ENCODE results near the gene PRPF6.

The PRPF6 gene

DNA sequence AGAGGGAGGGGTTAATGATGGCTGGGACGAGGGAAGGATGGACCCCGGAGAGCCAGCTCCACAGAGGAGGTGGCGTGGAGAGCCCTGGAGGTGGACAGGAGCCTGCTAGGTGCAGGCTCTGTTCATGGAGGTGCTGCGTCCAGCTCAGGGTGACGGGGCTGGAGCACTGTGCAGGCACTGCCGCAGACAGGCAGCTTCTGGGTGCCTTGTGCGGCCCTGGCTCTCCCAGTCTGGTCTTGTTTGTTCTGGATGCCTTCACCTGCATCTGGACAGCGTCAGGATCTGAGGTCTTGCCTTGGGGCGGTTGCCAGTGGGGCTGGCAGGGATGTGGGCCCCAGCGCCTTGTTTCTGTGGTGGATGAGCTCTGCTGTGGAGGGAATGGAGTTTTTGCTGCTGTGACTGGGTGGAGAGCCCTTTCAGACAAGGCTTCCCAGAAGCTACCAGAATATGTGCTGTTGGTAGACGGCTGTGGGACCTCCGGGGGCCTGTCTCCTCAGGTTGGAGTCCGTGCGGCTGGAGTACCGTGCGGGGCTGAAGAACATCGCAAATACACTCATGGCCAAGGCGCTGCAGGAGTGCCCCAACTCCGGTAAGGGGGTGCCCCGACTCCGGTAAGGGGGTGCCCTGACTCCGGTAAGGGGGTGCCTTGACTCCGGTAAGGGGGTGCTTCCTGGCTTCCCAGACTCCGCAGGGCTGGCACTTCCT is 47.2 kb downstream of the PRPF6 start:
- ATAC-seq (replicated peaks) (no peak), DNase-seq (no peak)
- Mint-ChIP-seq H3K27me3 (no peaks in the 10 kb centered on the region), H3K36me3 (ENCODE audit: insufficient read depth) (peaks cover 94% of the 10 kb centered on the region), H3K4me3 (no peak overlapping the region), H3K4me1 (ENCODE audit: low read depth in 2 of 2) (peaks cover 0 to 4% of the 10 kb centered on the region in 2 donors), H3K9me3 (no peaks in the 10 kb centered on the region), H3K27ac (no peak overlapping the region)

DNA sequence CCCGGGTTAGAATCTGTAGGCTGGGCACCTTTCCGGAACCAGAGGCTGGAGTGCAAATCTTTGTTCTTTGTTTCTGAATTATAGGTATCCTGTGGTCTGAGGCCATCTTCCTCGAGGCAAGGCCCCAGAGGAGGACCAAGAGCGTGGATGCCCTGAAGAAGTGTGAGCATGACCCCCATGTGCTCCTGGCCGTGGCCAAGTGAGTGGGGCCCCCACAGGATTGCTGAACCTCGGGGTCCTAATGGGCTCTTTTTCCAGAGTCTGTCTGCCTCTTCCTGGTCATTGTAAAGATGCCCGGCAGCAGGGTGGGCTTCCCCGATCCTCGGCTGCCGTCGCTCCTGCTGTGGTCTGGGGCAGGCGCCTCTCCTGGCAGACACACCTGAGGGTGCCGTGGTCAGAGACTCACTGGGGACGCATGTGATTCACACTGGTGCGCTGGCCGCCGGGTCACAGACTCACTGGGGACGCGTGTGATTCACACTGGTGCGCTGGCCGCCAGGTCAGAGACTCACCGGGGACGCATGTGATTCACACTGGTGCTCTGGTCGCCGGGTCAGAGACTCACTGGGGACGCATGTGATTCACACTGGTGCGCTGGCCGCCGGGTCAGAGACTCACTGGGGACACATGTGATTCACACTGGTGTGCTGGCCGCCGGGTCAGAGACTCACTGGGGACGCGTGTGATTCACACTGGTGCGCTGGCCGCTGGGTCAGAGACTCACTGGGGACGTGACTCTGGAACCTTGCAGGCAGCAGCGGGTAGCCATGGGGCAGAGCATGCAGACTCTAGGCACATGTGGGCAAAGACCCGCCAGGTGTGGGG is 48.6 kb downstream of the PRPF6 start:
- no peaks in the 10 kb centered on the region for H3K9me3 Mint-ChIP-seq
- H3K4me3 Mint-ChIP-seq: no peak overlapping the region
- ATAC-seq (replicated peaks) (no peak), DNase-seq (no peak)
- H3K4me1 Mint-ChIP-seq (ENCODE audit: low read depth in 2 of 2): peaks cover 4 to 13% of the 10 kb centered on the region in 2 donors
- H3K27ac Mint-ChIP-seq: peak overlapping the region; percentile 10 to 76
- no peaks in the 10 kb centered on the region for H3K27me3 Mint-ChIP-seq
- H3K36me3 Mint-ChIP-seq (ENCODE audit: insufficient read depth): peaks cover 90% of the 10 kb centered on the region

GRCh38 chr20:64030371-64031134 is 49.6 kb downstream of the PRPF6 start:
- Mint-ChIP-seq H3K4me3 (no peak overlapping the region), H3K27ac (peak overlapping the region in 1 of 2 donors; percentile 76), H3K9me3 (no peaks in the 10 kb centered on the region), H3K36me3 (ENCODE audit: insufficient read depth) (peaks cover 87% of the 10 kb centered on the region), H3K4me1 (ENCODE audit: low read depth in 2 of 2) (peaks cover 13 to 20% of the 10 kb centered on the region in 2 donors), H3K27me3 (no peaks in the 10 kb centered on the region)
- no peak for DNase-seq
- no peak for ATAC-seq (replicated peaks)

GRCh38 chr20:64031822-64032314 is 50.9 kb downstream of the PRPF6 start:
- Mint-ChIP-seq H3K27ac (no peak overlapping the region), H3K36me3 (ENCODE audit: insufficient read depth) (peaks cover 75% of the 10 kb centered on the region), H3K4me3 (no peak overlapping the region)

GRCh38 chr20:64032706-64033624 is 52.0 kb downstream of the PRPF6 start:
- Mint-ChIP-seq H3K4me1 (ENCODE audit: low read depth in 2 of 2) (peaks cover 25 to 28% of the 10 kb centered on the region in 2 donors), H3K27ac (peak overlapping the region; percentile 81 to 83)
- no peak for ATAC-seq (replicated peaks)

More at GRCh38 chr20:64031822-64032314, 50.9 kb downstream of the PRPF6 start:
- ATAC-seq (replicated peaks): no peak
- no peaks in the 10 kb centered on the region for H3K27me3 Mint-ChIP-seq
- no peak for DNase-seq
- no peaks in the 10 kb centered on the region for H3K9me3 Mint-ChIP-seq
- H3K4me1 Mint-ChIP-seq (ENCODE audit: low read depth in 2 of 2): peaks cover 14 to 26% of the 10 kb centered on the region in 2 donors

GRCh38 chr20:64033981-64034493 is 53.1 kb downstream of the PRPF6 start:
- Mint-ChIP-seq H3K27me3 (no peaks in the 10 kb centered on the region), H3K27ac (peak overlapping the region; percentile 81 to 82), H3K9me3 (no peaks in the 10 kb centered on the region), H3K4me1 (ENCODE audit: low read depth in 2 of 2) (peaks cover 25 to 28% of the 10 kb centered on the region in 2 donors), H3K4me3 (peak overlapping the region; percentile 64 to 74), H3K36me3 (ENCODE audit: insufficient read depth) (peaks cover 66% of the 10 kb centered on the region)
- ATAC-seq (replicated peaks) (no peak), DNase-seq (no peak)

More at GRCh38 chr20:64032706-64033624, 52.0 kb downstream of the PRPF6 start:
- H3K36me3 Mint-ChIP-seq (ENCODE audit: insufficient read depth): peaks cover 75% of the 10 kb centered on the region
- H3K4me3 Mint-ChIP-seq: no peak overlapping the region
- H3K9me3 Mint-ChIP-seq: no peaks in the 10 kb centered on the region
- no peak for DNase-seq
- no peaks in the 10 kb centered on the region for H3K27me3 Mint-ChIP-seq

GRCh38 chr20:64035066-64035932 is 54.4 kb downstream of the PRPF6 start:
- Mint-ChIP-seq H3K9me3 (no peaks in the 10 kb centered on the region), H3K4me3 (peak overlapping the region; percentile 64 to 74), H3K27ac (peak overlapping the region; percentile 81 to 85), H3K4me1 (ENCODE audit: low read depth in 2 of 2) (peaks cover 28 to 34% of the 10 kb centered on the region in 2 donors), H3K27me3 (no peaks in the 10 kb centered on the region), H3K36me3 (ENCODE audit: insufficient read depth) (peaks cover 53% of the 10 kb centered on the region)
- ATAC-seq (replicated peaks): peak; percentile 54
- peak in 2 of 3 experiments; percentile 33 to 36 for DNase-seq

DNA sequence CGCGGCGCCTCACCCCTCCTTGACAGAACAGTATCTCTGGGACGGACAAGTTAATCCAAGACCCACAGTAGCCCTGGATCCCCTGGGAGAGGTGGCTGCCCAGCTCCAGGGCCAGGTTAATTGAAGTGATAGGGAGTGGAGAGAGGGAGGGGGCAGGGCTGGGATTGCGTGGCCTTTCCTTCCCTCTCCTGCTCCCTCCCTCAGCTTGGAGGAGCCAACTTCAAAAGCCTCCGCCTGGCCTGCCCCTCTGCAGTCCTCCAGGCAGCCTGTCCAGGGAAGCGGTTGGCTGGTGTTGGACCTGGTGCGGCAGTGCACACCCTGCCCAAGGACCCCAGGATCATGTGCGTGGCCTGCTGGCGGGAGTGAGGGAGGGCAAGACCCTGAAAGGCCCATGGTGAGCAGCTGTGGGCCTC is 55.0 kb downstream of the PRPF6 start, which contains the start of gene C20orf204:
C20orf204 (plus strand) TSS at position 250 of the 413 bp plus-strand sequence; CDS start at position 392, 142 bp downstream.
- DNase-seq (no peak), ATAC-seq (replicated peaks) (no peak)
- peaks cover 47% of the 10 kb centered on the region for H3K36me3 Mint-ChIP-seq (ENCODE audit: insufficient read depth)
- H3K9me3 Mint-ChIP-seq: no peaks in the 10 kb centered on the region
- H3K4me1 Mint-ChIP-seq (ENCODE audit: low read depth in 2 of 2): peaks cover 28 to 34% of the 10 kb centered on the region in 2 donors
- H3K4me3 Mint-ChIP-seq: peak within 1 kb of the TSS; percentile 69 to 74
- H3K27ac Mint-ChIP-seq: peak within 1 kb of the TSS; percentile 81 to 85
- H3K27me3 Mint-ChIP-seq: no peaks in the 10 kb centered on the region

- peaks cover 28 to 34% of the 10 kb centered on the region in 2 donors for H3K4me1 Mint-ChIP-seq (ENCODE audit: low read depth in 2 of 2)
- peak overlapping the region; percentile 81 to 85 for H3K27ac Mint-ChIP-seq
- H3K9me3 Mint-ChIP-seq: no peaks in the 10 kb centered on the region
- peaks cover 41% of the 10 kb centered on the region for H3K36me3 Mint-ChIP-seq (ENCODE audit: insufficient read depth)
- no peaks in the 10 kb centered on the region for H3K27me3 Mint-ChIP-seq
- DNase-seq (no peak), ATAC-seq (replicated peaks) (no peak)
- peak overlapping the region; percentile 69 to 74 for H3K4me3 Mint-ChIP-seq
Observed at GRCh38 chr20:64036346-64037198, 55.6 kb downstream of the PRPF6 start.

DNA sequence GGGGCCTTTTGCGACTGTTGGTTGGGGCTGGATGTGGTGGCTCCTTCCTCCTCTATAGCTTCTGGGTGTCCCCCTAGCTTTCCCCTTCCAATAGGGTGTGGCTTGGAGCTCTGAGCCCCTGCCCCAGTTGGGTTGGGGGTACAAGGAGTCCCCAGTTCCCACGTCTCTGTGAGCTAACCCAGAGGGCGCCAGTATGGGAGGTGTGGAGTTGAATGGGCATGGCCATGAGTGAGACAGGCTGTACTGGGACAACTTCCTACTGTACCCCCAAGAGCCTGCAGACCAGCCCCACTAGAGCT is 56.2 kb downstream of the PRPF6 start:
- Mint-ChIP-seq H3K27me3 (no peaks in the 10 kb centered on the region), H3K4me3 (peak overlapping the region; percentile 69 to 75), H3K36me3 (ENCODE audit: insufficient read depth) (peaks cover 35% of the 10 kb centered on the region), H3K27ac (peak overlapping the region; percentile 81 to 85), H3K9me3 (no peaks in the 10 kb centered on the region), H3K4me1 (ENCODE audit: low read depth in 2 of 2) (peaks cover 28 to 34% of the 10 kb centered on the region in 2 donors)
- ATAC-seq (replicated peaks): no peak
- no peak for DNase-seq
